OCI-LY3 (cell line): ENCODE results near the gene MYLK.

ENCODE experiments used
- H2AFZ ChIP-seq: fragments of 200-600, 300-600 bp; shearing (Covaris generic); 2 replicates; pipeline ENCODE4 v1.6.0; 2014; ENCODE audit warnings: antibody characterized with exemption, low read depth, low read length
- H3K27ac ChIP-seq: fragments of 200-600, 300-600 bp; sonication (generic); 2 replicates; pipeline ENCODE4 v1.5.1; 2014; ENCODE audit warnings: mild to moderate bottlenecking, low read length, moderate library complexity, mixed read lengths
- H3K27me3 ChIP-seq: fragments of 200-600, 300-600 bp; sonication (generic); 2 replicates; pipeline ENCODE4 v1.6.1; 2014; ENCODE audit warnings: low read depth, low read length, mixed read lengths
- H3K36me3 ChIP-seq: fragments of 200-600, 300-600 bp; sonication (generic); replicated peaks from 2 replicates; pipeline ENCODE3; 2014; ENCODE audit warnings: low read depth, low read length, mixed read lengths
- H3K4me1 ChIP-seq: fragments of 300-600, 200-600 bp; sonication (generic); 2 replicates; pipeline ENCODE4 v1.6.1; 2014; ENCODE audit warnings: low read length, mixed read lengths
- H3K4me2 ChIP-seq: fragments of 200-600, 300-600 bp; sonication (generic); 2 replicates; pipeline ENCODE4 v1.6.1; 2014; ENCODE audit warnings: low read length, mixed read lengths
- H3K4me3 ChIP-seq: fragments of 300-600, 200-600 bp; sonication (generic); 2 replicates; pipeline ENCODE4 v1.5.1; 2014; ENCODE audit warnings: antibody characterized with exemption, mild to moderate bottlenecking, low read length, moderate library complexity
- H3K79me2 ChIP-seq: fragments of 300-600, 200-600 bp; shearing (Covaris generic); 2 replicates; pipeline ENCODE4 v1.6.1; 2014; ENCODE audit warnings: mild to moderate bottlenecking, low read length, mixed read lengths
- H3K9ac ChIP-seq: fragments of 300-600, 200-600 bp; shearing (Covaris generic); 2 replicates; pipeline ENCODE4 v1.6.0; 2014; ENCODE audit warnings: mild to moderate bottlenecking, low read length, moderate library complexity
- H3K9me3 ChIP-seq: fragments of 200-600, 300-600 bp; shearing (Covaris generic); 2 replicates; pipeline ENCODE4 v1.6.1; 2014; ENCODE audit warnings: low read length, mixed read lengths; ENCODE audit not compliant: insufficient read depth
- H4K20me1 ChIP-seq: fragments of 200-600, 300-600 bp; sonication (generic); 2 replicates; pipeline ENCODE4 v1.6.1; 2016; ENCODE audit warnings: low read length, mixed read lengths; ENCODE audit not compliant: insufficient read depth
- EZH2phosphoT487 ChIP-seq: fragments of 200-600 bp; shearing (Covaris generic); IDR thresholded peaks from 2 replicates; pipeline ENCODE4 v1.6.1; 2018; ENCODE audit warnings: antibody characterized with exemption, mixed run types, low read depth
- TF ChIP-seq, protein P1 (sequence below): fragments of 200-600, 300-600 bp; sonication (generic); IDR thresholded peaks from 2 replicates; pipeline ENCODE4 v1.5.1; 2014; ENCODE audit warnings: antibody characterized with exemption, low read length, low read depth

Gene MYLK

DNA sequence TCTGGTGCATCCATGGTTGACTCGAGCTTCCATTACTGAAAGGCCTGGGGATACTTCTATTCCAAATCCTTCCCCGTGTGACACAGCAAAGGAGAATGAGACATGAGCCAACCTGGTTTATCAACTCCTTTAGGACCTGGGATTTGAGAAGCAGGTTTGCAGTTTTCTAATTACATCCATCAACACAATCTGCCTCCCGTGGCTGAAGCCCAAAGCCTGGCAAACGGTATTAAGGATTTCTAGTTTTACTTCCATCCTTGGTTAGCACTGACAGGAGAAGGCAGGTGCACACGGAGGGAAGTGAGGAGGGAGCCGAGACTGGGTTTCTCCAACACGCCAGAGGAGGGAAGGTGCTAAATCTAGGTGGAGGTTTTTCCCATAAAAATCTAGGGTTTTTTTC lies 79.0 kb downstream of the MYLK start:
- H3K4me1 ChIP-seq: no peaks in the 10 kb centered on the region
- H2AFZ ChIP-seq: no peak overlapping the region
- no peak overlapping the region for H3K27ac ChIP-seq
- H4K20me1 ChIP-seq: no peaks in the 10 kb centered on the region
- peaks cover 11% of the 10 kb centered on the region; the same call in 1 of the 2 replicates for H3K27me3 ChIP-seq
- H3K4me2 ChIP-seq: no peak overlapping the region
- H3K9me3 ChIP-seq: no peaks in the 10 kb centered on the region
- no peak overlapping the region for H3K4me3 ChIP-seq
- TF ChIP-seq, protein P1, sequence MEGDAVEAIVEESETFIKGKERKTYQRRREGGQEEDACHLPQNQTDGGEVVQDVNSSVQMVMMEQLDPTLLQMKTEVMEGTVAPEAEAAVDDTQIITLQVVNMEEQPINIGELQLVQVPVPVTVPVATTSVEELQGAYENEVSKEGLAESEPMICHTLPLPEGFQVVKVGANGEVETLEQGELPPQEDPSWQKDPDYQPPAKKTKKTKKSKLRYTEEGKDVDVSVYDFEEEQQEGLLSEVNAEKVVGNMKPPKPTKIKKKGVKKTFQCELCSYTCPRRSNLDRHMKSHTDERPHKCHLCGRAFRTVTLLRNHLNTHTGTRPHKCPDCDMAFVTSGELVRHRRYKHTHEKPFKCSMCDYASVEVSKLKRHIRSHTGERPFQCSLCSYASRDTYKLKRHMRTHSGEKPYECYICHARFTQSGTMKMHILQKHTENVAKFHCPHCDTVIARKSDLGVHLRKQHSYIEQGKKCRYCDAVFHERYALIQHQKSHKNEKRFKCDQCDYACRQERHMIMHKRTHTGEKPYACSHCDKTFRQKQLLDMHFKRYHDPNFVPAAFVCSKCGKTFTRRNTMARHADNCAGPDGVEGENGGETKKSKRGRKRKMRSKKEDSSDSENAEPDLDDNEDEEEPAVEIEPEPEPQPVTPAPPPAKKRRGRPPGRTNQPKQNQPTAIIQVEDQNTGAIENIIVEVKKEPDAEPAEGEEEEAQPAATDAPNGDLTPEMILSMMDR: no peak
- no peaks in the 10 kb centered on the region for H3K36me3 ChIP-seq
- no peak overlapping the region for H3K9ac ChIP-seq
- no peaks in the 10 kb centered on the region for H3K79me2 ChIP-seq

DNA sequence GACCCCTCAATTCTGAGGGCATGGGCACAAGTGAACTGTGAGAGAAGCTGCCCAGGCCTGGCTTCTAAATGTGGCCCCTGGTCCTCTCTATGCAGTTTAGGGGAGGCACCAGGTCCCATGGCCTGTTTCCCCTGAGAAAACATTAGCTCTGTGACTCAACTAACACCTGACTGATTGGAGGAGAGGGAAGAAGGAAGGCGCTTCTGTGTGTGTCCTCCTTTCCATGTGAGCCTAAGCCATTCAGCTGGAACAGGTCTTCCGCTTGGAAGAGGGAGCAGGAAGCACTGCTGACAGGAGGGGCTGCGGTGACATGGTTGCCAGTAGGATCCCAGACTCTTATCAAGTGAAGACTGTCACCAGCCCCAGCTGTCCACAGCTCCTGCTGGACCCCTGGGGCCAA lies 79.5 kb downstream of the MYLK start:
- Histone ChIP-seq H3K27me3 (peaks cover 11% of the 10 kb centered on the region; the same call in 1 of the 2 replicates), H3K4me2 (no peak overlapping the region), H2AFZ (no peak overlapping the region), H3K27ac (no peak overlapping the region), H3K79me2 (no peaks in the 10 kb centered on the region), H3K4me3 (no peak overlapping the region), H3K4me1 (no peaks in the 10 kb centered on the region), H3K36me3 (no peaks in the 10 kb centered on the region), H4K20me1 (no peaks in the 10 kb centered on the region), H3K9me3 (no peaks in the 10 kb centered on the region), H3K9ac (no peak overlapping the region)
- no peak for TF ChIP-seq EZH2phosphoT487
- TF ChIP-seq, protein P1: no peak

DNA sequence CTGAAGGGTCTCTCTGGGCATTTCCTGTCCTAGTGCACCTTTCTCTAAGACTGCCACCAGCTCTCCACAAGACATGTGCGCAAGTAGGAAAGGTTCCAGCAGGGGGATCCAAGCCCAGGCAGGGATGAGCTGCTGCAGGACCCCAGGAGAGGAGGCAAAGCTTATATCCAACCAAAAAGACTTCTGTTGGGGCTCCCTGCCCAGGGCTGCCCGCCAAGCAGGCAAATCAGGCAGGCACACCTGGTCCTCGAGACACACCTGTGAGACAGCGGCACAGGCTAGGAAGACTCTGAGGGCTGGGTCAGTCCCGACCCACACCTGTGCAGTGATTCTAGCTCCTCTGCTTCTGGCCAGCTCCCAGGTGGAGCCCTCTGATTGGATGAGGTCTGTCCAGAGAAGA lies 80.6 kb downstream of the MYLK start:
- no peak overlapping the region for H3K9ac ChIP-seq
- H3K36me3 ChIP-seq: no peaks in the 10 kb centered on the region
- no peaks in the 10 kb centered on the region for H3K79me2 ChIP-seq
- TF ChIP-seq, protein P1: no peak
- no peak overlapping the region for H2AFZ ChIP-seq
- H3K27ac ChIP-seq: no peak overlapping the region
- H4K20me1 ChIP-seq: no peaks in the 10 kb centered on the region
- no peak overlapping the region for H3K4me2 ChIP-seq
- H3K4me3 ChIP-seq: no peak overlapping the region
- H3K9me3 ChIP-seq: no peaks in the 10 kb centered on the region
- H3K27me3 ChIP-seq: peaks cover 11% of the 10 kb centered on the region; the same call in 1 of the 2 replicates
- no peaks in the 10 kb centered on the region for H3K4me1 ChIP-seq

DNA sequence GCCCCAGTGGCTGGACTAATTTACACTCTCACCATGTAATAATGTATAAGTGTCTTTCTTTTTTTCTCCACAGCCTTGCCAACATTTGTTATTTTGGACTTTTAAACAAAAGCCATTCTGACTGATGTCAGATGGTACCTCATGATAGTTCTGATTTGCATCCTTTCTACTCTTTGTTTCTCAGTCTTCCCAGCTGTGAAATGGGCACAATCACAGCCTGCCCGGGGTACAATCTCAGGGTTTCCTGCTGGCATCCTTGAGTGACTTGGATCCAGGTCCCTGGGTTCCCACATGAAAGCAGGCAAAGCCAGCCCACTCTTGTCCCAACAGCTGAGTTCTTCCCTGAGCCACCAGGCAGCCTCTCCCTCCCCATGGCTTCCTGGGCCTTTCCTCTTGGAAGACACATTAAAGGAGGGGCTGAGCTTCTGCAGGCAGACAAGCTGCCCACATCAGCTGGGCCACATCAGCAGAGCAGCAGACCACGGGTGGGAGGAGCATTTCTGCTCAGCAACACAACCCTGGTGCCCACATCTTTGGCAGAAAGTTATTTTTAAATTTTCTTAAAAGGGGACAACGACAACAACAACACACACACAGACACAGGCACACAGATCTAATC lies 82.0 kb downstream of the MYLK start:
- Histone ChIP-seq H4K20me1 (no peaks in the 10 kb centered on the region), H2AFZ (no peak overlapping the region), H3K27ac (no peak overlapping the region)

More for the DNA sequence above, 82.0 kb downstream of the MYLK start:
- no peaks in the 10 kb centered on the region for H3K36me3 ChIP-seq
- TF ChIP-seq EZH2phosphoT487: no peak
- TF ChIP-seq, protein P1: no peak
- H3K9me3 ChIP-seq: no peaks in the 10 kb centered on the region
- H3K79me2 ChIP-seq: no peaks in the 10 kb centered on the region
- peaks cover 11% of the 10 kb centered on the region; the same call in 1 of the 2 replicates for H3K27me3 ChIP-seq
- no peak overlapping the region for H3K9ac ChIP-seq
- no peaks in the 10 kb centered on the region for H3K4me1 ChIP-seq
- no peak overlapping the region for H3K4me2 ChIP-seq
- no peak overlapping the region for H3K4me3 ChIP-seq
